GM12872 (cell line): ENCODE data around the gene PTTG1IP2.

ENCODE experiments used
- TF ChIP-seq, protein P1 (sequence below): IDR thresholded peaks from 3 replicates; pipeline ENCODE4 v1.5.1; 2011; ENCODE audit warnings: low read depth, mild to moderate bottlenecking, low read length, moderate library complexity; ENCODE audit not compliant: insufficient read depth

The PTTG1IP2 gene

DNA sequence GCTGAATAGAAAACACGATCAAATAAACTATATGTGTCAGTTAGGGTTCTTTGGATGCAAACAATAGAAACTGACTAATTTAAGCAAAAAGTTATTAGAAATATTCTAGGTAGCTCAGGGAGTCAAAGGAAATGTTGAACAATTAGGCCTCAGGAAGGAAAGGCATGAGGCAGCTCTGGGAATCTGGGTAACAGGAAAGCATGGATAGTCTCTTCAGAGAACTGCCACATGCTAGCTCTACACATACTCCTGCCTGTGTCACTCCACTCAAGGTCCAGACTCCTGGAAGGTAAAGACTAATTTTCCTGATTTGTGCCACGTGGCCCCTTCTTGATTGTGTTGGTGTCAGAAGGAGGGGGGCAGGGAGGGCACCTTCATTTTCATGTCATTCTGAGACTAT, 23.8 kb upstream of the PTTG1IP2 start:
- TF ChIP-seq, protein P1, sequence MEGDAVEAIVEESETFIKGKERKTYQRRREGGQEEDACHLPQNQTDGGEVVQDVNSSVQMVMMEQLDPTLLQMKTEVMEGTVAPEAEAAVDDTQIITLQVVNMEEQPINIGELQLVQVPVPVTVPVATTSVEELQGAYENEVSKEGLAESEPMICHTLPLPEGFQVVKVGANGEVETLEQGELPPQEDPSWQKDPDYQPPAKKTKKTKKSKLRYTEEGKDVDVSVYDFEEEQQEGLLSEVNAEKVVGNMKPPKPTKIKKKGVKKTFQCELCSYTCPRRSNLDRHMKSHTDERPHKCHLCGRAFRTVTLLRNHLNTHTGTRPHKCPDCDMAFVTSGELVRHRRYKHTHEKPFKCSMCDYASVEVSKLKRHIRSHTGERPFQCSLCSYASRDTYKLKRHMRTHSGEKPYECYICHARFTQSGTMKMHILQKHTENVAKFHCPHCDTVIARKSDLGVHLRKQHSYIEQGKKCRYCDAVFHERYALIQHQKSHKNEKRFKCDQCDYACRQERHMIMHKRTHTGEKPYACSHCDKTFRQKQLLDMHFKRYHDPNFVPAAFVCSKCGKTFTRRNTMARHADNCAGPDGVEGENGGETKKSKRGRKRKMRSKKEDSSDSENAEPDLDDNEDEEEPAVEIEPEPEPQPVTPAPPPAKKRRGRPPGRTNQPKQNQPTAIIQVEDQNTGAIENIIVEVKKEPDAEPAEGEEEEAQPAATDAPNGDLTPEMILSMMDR: no peak

DNA sequence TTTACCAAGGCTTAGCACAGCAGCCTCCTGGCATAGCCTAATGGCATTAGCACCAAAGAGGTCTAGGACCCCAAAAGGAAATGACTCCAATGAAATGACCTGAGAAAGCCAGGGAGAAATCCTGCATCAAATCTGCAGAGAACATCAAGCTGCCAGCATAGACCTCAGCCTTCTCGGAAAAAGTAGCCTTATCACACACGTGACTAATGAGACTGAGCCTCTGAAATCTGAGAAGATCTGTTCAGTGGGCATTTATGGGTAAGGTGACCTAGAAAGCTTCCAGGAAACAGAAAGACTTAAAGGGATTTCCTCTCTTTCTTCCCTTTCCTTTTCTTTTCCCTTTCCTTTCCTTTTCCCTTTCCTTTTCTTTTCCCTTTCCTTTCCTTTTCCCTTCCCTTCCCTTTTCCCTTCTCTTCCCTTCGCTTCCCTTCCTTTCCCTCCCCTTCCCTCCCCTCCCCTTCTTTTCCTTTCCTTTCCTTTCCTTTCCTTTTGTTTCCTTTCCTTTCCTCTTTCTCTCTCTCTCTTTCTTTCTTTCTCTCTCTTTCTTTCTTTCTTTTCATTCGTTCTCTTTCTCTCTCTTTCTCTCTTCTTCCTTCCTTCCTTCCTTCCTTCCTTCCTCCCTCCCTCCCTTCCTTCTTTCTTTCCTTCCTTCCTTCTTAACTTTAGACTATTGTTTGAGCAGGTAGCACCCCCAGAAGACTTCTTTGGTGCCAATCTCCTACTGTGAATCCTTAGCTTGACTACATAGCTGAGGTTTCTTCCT, 23.1 kb upstream of the PTTG1IP2 start:
- TF ChIP-seq, protein P1: no peak

DNA sequence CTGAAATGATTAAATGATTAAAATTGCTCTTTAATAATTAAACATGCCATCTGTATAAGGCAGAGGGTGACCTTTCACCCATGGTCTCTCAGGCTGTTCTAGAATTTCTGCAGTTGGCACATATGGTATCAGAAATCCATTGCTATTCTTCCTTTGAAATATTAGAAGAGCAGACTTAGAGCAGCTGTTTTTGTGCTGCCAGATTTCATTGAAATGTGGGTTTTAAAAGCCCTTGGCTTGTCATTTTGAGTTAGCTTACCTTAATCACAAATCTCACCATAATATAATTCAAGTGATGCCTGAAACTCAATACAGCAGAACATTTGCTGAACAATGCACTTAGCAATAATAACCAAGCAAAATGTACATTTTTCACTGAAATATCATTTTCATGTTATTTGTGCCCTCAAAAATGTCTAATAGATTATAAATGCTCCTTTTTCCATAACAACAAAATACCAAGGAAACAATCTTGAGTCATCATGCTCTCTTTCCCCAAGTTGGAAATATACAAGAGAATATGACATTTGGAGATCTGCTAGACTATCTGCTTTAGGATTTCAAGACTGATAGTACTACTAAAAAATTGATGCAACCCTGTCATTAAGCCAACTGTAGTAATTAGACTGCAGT, 16.1 kb upstream of the PTTG1IP2 start:
- TF ChIP-seq, protein P1: no peak

DNA sequence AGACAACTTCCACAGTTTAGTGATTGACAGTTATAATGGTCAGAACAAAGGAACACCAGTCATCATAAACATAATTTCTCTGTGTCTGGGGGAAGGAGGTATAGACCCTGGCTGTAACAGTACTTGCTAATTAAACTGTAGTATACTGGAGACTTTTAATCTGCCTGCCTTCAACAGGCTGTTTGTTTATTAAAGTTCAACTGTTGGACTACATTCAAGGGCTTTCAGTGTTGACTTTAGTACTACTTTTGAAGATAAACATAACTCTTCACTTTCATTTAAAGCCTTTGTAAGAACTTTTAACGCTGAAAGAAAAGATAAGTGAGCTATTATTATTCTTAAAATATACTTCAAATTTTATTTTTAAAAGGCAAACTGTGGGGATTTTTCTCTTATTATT, 15.5 kb upstream of the PTTG1IP2 start:
- TF ChIP-seq, protein P1: no peak

DNA sequence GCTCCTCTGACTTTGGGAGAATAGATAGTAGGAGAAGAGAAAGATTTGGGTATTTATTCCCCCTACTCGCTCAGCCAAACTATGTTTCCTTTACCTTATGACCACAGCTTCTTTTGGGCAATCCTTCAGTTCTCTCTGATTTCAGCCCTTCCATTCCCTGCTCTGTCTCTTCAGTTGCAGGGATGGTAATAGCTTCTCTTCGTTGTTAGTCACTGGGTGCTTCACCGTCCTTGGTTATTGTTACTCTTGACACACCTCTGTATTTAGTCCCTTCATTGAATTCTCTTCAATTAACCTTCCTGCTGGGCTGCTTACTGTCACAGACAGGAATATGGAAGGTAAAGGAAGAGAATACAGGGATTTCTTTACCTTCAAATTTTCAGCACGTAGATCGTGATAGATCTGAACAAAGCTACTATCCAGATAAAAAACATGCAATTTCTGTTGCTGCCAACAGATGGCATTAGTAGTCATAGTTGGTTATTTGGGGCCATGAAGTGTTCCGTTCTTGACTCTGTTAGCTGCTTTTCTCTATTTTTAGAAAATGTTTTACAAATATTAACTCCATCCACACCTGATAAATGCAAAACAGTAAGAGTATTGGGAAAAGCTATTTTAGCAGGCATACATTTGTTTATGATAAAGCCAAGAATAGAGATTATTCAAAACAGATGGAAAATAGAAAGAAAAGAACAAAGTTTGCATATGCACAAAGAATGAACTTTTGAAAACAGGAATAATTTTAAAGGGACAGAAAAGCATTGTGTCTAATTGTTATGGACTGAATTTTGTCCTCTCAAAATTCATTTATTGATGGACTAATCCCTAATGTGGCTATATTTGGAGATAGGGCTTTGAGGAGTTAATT, 14.0 kb upstream of the PTTG1IP2 start:
- TF ChIP-seq, protein P1: peak; percentile 70

DNA sequence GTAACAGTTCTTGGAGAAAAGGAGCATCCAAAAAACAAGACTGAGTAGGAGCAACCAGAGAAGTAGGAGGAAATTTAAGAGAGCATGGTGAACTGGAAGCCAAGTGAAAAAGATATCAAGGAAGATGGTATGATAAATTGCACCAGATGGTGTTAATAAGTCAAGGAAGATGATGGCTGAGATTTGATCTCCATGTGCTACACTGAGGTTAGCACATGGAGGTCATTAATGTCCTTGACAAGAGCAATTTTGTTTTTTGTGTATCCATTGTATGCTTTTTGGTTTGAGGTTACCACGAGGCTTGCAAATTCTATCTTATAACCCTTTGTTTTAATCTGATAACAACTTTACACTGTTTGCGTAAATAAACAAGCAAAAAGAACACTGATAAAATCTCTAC, 11.3 kb upstream of the PTTG1IP2 start:
- TF ChIP-seq, protein P1: no peak

DNA sequence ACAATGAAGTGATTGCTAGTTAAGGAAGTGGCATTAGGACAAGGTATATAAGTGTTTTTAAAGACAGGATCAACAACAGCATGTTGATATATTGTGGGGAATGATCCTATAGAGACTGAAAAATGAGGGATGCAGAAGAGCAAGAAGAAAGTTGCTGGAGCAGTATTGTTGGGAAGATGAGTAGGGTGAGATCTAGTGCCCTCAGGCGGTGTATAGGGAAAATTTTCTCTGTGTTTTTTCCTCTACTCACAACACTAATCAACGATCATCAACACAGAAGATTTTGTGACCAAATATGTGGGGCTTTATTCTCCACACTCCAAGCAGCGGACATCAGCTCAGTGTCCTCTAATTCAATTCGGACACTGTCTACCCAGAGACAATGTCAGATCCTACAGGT, 9.6 kb upstream of the PTTG1IP2 start:
- TF ChIP-seq, protein P1: 0 out of 3 replicates have a peak, but pooled peaks have one; percentile 1
